ENCODE measurements around the gene ORM2. TPM values are rescaled to one million over a fixed set of nuclear protein-coding genes. Genes with fewer than 3 reads are reported as not detected.

Gene ORM2
- total RNA-seq, 1 donor from 2014 or later = not detected

DNA sequence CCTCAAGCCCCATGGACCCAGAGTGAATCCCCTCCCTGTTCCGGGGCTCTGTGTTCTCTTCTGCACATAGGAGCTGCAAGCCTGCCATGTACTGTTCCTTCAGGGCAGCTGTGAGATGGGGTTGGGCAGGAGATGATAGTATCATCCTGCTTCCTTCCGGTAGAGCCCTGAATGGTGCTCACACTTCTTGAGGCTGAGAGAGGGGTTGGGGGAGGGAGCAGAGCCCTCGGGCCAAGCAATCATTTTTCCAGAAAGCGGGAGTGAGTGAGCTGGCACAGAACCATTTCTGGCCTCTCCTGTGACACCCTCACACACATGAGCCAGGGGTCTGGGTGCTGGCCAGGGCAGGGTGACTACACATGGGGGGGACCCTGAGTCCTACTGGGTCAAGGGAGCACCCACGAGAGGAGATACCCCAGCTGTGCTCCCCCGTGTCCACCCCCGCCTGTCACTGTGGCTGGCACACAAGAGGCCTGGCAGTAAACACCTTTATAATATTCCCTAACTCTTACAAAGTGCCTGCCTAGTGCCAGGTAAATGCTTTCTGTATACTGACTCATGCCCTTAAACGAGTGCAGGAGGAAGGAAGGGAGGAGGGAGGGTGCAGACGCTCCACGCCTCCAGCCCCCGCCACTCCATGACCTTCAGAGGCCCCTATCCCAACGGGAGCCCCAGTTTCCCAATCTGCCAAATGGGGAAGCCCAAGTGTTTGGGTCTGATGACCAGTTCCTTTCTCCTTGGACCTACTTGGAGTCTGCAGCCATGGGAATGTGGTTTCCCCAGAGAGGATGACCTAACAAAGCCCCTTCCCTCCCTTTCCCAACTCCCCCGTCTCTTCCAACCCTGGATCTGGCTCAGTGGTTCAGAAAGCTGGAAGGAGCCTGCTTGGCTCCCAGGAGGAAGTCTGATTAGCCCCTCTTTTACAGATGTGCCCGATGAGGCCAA lies 42.6 kb downstream of the ORM2 start:
- DNase-seq = no peak

DNA sequence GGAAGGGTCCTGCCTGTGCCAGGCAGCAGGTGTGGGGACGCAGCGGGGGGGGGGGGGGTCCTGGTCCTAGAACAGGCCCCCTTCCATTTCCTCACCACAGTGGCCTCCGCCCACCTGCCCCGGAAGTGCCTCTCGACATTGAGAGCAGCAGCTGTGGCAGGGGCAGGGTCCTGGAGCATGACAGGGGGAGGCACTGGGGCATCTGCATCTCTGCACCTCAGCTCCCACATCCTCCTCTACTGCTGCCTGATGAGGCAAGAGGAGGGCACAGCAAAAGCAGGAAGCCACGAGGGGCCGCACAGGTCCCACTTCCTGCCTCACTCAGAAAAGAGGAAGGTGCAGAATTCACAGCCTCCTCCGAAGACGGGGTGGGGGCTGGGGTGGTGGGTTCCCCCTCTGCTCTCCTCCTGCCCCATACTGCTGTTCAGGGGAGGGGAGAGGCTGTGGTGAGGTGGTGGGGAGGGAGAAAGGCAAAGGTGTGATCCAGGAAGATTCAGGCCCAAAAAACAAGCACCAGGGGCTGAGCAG lies 43.3 kb downstream of the ORM2 start:
- DNase-seq = no peak

DNA sequence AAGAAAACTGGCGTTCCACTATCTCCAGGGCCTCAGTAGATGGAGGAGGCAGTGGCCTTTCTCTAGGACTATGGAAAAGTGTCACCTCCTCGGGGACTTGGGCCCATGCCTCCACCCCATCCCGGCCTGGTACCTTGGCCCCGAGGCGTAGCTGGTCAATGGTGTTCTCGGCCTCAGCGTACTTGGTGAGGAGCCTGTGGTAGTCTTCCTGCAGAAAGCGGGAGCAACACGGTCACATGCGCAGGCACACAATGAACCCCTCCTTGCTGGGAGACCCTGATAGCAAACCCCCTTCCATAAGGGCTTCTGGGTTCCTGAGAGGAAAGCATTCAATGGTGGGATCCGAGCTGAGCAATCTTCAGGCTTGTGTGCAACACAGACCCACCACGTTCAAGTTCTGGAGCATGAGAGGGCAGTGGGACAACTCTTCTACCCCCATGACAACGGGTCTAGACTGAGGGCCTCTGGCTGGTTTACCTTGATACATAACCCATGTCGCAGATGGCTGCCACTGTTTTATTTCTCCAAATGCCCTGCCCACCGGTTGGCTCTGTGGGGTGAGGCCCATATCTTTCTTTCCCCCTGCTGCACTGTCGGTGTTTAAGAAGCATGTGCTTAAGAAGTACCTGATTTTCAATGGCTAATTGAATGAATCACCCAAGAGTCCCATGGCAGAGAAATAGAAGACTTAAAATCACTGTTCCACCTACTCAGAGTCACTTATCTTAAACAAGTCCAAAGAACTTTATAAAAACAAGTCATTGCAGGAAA lies 44.5 kb downstream of the ORM2 start:
- DNase-seq = no peak

DNA sequence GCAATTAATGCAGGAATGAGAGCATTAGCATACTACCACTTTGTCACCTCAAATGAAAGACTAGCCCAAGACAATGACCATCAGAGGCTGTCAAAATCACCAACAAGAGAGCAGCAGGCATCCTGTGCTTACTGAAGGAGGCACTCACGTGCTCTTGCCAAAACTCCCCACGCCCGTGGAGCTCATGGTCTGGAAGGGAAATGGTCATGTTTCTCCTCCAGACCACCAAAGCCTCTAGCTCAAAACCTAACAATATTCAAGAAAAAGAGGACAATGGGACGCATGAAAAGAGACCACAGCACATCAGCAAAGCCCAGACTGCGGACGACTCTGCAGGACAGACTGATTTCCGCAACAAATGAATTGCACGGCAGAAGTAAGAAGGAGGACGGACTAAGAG lies 45.3 kb downstream of the ORM2 start:
- no peak for DNase-seq

DNA sequence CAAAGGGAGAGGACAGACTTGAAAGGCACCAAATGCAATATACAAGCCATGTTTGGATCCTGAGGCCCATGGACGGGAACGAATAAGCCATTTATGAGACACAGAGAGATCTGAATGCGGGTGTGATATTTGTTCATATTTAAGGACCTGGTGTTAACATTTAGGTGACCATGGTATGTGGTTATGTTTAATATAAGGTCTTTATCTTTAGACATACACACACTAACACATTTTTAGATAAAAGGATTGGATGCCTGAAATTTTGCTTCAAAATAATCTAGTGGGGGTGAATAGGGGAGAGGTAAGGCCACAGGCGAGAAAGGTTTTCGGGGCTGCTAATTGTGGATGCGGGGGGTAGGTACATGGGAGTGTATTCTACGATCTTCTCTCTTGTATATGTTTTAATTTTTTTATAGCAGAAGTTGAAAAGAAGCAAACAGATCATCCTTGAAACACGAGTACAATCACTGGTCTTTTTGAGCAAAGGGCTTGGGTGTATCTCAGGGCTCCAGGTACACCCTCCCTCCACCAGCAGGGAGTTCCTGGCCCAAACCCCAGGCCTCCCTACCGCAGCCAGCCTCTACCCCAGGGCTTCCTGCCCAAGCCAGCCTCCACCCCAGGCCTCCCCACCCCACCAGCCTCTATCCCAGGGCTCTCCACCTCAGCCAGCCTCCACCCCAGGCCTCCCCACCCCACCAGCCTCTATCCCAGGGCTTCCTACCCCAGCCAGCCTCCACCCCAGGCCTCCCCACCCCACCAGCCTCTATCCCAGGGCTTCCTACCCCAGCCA lies 45.9 kb downstream of the ORM2 start:
- no peak for DNase-seq

DNA sequence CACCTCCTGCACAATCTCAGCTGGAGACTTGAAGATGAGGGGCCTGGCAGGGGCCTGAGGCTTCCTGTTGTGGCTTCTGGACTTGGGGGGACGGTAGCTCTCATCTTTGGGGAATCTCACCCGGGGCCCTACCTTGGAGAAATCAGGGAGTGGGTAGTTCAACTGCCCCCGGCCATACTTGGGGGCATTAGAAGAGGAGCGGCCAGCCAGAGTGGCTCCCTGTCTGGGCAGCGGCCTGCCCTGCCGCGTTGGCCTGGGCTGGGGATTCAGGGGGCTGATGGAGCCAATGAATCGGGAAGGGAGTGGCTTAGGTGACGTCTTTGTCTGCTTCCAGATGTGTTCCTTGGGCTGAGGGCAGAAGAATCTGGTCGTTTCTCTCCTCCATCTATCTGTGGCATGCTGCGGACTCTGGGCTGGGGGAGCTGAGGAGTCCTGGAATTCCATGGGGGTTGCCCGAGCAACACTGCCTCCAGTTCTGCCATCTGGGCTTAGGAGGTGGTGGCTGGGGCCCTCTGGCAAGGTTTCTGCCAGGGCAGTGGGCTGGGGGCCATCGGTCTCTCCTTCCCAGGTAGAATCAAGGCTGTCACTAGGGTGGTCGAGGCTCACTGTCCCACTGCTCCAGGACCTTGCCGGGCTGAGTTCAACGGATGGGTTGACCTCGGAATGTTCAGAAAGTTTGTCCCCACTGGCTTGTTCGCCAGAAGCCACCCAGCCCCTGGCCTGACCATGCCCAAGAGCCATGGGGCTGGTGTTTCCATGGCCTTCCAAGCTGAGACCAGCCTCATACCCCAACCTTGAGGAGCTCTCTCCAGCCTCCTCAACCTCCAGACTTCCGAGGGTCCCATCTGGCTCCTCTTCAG lies 47.1 kb downstream of the ORM2 start:
- DNase-seq = no peak

DNA sequence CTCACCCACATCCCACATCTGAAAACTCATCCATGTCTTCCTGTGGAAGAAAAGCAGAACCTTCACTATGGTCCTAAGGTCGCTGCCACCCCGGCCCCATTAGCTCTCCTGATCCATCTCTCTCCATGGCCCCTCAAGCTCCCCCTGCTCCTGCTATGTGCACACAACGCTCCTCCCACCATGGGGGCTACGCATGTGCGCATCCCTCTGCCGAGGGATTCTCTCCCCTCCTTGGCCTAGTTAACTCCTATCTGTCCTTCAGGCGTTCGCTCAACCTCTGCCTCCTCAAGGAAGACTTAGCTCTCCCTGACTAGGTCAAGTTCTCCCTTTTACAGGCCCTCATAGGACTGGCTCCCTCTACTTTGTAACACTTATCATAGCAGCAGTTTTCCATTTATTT lies 48.3 kb downstream of the ORM2 start:
- DNase-seq = no peak

DNA sequence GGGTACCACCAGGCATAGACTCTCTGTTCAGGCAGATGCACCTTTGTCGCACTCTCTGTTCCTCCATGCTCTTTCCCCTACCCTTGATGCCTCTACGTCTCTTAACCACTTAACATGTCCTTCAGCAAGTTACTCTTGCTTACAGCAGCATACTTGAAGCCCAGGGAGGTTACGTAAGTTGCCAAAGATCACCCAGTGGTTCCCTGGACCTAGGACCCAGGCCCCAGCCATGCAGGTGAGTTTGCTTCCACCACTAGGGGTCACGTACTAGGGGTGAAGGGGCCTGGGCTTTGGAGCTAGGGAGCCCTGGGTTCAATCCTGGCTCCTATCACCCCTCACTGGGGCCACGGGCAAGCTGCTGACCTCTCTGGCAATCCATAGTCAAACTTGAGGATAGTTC lies 49.2 kb downstream of the ORM2 start:
- no peak for DNase-seq

Other genes with a start within 250 kb of the ORM2 start
- gene KIF12, start 230.6 kb upstream of the ORM2 start, total RNA-seq = 3.3 TPM
- 1.4 TPM for gene COL27A1, start 174.3 kb upstream of the ORM2 start, total RNA-seq
- not detected for gene ORM1, start 6.8 kb upstream of the ORM2 start, total RNA-seq
- 3.3 TPM for gene AKNA, start 58.1 kb downstream of the ORM2 start, total RNA-seq
- gene WHRN, start 175.6 kb downstream of the ORM2 start, total RNA-seq = 0.94 TPM